Measurements from ENCODE around the gene TRDMT1.
A peak's percentile ranks its signal among the peaks of the same experiment; 100 is the strongest.

Gene TRDMT1

DNA sequence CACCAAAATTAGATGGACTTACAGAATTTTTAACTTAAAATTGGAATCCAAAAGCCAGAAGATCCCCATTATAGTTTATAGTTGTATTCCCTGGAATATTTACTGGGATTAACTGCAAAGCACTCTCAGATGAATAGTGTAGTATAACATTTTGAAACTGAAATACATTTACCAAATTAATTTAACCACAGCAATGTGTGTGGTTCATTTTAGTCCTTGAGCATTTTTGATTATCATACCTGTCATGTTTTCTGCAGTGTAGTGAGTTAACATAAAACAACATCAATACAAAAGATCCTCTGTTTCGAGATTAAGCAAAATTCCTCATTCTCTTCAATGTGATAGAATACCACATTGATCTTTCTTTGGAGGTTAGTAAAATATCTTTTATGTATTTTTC, 30.3 kb upstream of the TRDMT1 start:
- H3K4me1 ChIP-seq (ENCODE audit: control insufficient read depth, insufficient read depth, low read length), result peaks cover 11% of the 10 kb centered on the region
- no peaks in the 10 kb centered on the region for H3K27me3 ChIP-seq (ENCODE audit: control insufficient read depth, insufficient read depth, low read length, poor library complexity, severe bottlenecking)
- peaks cover 31% of the 10 kb centered on the region for H3K36me3 ChIP-seq (ENCODE audit: control insufficient read depth, insufficient read depth, low read length)
- peak overlapping the region; percentile 76 for H3K27ac ChIP-seq (ENCODE audit: insufficient read depth, low read depth, low read length, poor library complexity, severe bottlenecking)
- H3K4me3 ChIP-seq (ENCODE audit: insufficient read depth, low read depth, low read length), result peak overlapping the region; percentile 94
- no peaks in the 10 kb centered on the region for H3K9me3 ChIP-seq (ENCODE audit: control insufficient read depth, low read length)
- 100% methylated on average over 1 of the region's 1 CpG; no CpG with 5 or more reads in 1 of the 2 experiments for WGBS, 2 experiments

DNA sequence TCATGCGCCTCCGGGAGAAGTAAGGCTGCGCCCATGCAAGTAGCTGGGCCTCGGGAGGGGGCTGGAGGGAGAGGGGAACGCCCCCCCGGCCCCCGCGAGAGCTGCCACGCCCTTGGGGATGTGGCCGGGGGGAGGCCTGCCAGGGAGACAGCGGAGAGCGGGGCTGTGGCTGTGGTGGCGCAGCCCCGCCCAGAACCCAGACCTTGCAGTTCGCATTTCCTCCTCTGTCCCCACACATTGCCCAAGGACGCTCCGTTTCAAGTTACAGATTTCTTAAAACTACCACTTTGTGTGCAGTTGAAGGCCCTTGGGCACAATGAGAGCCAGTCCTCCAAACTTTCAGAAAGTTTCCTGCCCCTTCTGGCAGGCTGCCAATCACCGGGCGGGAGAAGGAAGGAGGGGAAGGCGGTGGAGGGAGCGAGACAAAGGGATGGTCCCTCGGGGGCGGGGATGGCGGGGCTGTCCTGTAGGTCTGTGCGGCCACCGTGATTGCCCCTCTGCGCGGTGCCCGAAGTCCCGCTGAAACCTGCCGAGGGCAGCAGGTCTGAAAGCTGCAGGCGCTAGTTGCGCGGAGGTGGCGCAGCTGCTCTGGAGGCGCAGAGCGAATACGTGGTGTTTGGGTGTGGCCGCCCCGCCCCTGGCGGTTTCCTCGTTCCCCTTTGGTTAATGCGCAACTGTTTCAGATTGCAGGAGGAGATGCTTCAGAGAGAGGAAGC, 28.7 kb upstream of the TRDMT1 start:
- Histone ChIP-seq H3K9me3 (ENCODE audit: control insufficient read depth, low read length) (no peaks in the 10 kb centered on the region), H3K27ac (ENCODE audit: insufficient read depth, low read depth, low read length, poor library complexity, severe bottlenecking) (peak overlapping the region; percentile 92), H3K4me1 (ENCODE audit: control insufficient read depth, insufficient read depth, low read length) (peaks cover 16% of the 10 kb centered on the region), H3K27me3 (ENCODE audit: control insufficient read depth, insufficient read depth, low read length, poor library complexity, severe bottlenecking) (no peaks in the 10 kb centered on the region), H3K36me3 (ENCODE audit: control insufficient read depth, insufficient read depth, low read length) (peaks cover 19% of the 10 kb centered on the region), H3K4me3 (ENCODE audit: insufficient read depth, low read depth, low read length) (peak overlapping the region; percentile 94)
- WGBS, 2 experiments, result 0 to 1% methylated on average over 43 of the region's 43 CpGs

DNA sequence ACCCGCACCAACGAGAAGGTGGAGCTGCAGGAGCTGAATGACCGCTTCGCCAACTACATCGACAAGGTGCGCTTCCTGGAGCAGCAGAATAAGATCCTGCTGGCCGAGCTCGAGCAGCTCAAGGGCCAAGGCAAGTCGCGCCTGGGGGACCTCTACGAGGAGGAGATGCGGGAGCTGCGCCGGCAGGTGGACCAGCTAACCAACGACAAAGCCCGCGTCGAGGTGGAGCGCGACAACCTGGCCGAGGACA, 28.2 kb upstream of the TRDMT1 start:
- WGBS, 2 experiments, result 0 to 1% methylated on average over 21 of the region's 21 CpGs
- H3K36me3 ChIP-seq (ENCODE audit: control insufficient read depth, insufficient read depth, low read length), result peaks cover 15% of the 10 kb centered on the region
- H3K4me3 ChIP-seq (ENCODE audit: insufficient read depth, low read depth, low read length), result peak overlapping the region; percentile 94

DNA sequence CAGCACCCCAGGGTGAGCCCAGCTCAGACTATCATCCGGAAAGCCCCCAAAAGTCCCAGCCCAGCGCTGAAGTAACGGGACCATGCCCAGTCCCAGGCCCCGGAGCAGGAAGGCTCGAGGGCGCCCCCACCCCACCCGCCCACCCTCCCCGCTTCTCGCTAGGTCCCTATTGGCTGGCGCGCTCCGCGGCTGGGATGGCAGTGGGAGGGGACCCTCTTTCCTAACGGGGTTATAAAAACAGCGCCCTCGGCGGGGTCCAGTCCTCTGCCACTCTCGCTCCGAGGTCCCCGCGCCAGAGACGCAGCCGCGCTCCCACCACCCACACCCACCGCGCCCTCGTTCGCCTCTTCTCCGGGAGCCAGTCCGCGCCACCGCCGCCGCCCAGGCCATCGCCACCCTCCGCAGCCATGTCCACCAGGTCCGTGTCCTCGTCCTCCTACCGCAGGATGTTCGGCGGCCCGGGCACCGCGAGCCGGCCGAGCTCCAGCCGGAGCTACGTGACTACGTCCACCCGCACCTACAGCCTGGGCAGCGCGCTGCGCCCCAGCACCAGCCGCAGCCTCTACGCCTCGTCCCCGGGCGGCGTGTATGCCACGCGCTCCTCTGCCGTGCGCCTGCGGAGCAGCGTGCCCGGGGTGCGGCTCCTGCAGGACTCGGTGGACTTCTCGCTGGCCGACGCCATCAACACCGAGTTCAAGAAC, 27.7 kb upstream of the TRDMT1 start:
- Histone ChIP-seq H3K4me3 (ENCODE audit: insufficient read depth, low read depth, low read length) (peak overlapping the region; percentile 94), H3K36me3 (ENCODE audit: control insufficient read depth, insufficient read depth, low read length) (peaks cover 10% of the 10 kb centered on the region), H3K9me3 (ENCODE audit: control insufficient read depth, low read length) (no peaks in the 10 kb centered on the region), H3K27me3 (ENCODE audit: control insufficient read depth, insufficient read depth, low read length, poor library complexity, severe bottlenecking) (no peaks in the 10 kb centered on the region), H3K4me1 (ENCODE audit: control insufficient read depth, insufficient read depth, low read length) (peaks cover 16% of the 10 kb centered on the region), H3K27ac (ENCODE audit: insufficient read depth, low read depth, low read length, poor library complexity, severe bottlenecking) (peak overlapping the region; percentile 96)
- WGBS, 2 experiments, result 0% methylated on average over 71 to 72 of the region's 72 CpGs

More for the DNA sequence above, 28.2 kb upstream of the TRDMT1 start:
- H3K27me3 ChIP-seq (ENCODE audit: control insufficient read depth, insufficient read depth, low read length, poor library complexity, severe bottlenecking), result no peaks in the 10 kb centered on the region
- H3K9me3 ChIP-seq (ENCODE audit: control insufficient read depth, low read length), result no peaks in the 10 kb centered on the region
- H3K27ac ChIP-seq (ENCODE audit: insufficient read depth, low read depth, low read length, poor library complexity, severe bottlenecking), result peak overlapping the region; percentile 92
- peaks cover 16% of the 10 kb centered on the region for H3K4me1 ChIP-seq (ENCODE audit: control insufficient read depth, insufficient read depth, low read length)

DNA sequence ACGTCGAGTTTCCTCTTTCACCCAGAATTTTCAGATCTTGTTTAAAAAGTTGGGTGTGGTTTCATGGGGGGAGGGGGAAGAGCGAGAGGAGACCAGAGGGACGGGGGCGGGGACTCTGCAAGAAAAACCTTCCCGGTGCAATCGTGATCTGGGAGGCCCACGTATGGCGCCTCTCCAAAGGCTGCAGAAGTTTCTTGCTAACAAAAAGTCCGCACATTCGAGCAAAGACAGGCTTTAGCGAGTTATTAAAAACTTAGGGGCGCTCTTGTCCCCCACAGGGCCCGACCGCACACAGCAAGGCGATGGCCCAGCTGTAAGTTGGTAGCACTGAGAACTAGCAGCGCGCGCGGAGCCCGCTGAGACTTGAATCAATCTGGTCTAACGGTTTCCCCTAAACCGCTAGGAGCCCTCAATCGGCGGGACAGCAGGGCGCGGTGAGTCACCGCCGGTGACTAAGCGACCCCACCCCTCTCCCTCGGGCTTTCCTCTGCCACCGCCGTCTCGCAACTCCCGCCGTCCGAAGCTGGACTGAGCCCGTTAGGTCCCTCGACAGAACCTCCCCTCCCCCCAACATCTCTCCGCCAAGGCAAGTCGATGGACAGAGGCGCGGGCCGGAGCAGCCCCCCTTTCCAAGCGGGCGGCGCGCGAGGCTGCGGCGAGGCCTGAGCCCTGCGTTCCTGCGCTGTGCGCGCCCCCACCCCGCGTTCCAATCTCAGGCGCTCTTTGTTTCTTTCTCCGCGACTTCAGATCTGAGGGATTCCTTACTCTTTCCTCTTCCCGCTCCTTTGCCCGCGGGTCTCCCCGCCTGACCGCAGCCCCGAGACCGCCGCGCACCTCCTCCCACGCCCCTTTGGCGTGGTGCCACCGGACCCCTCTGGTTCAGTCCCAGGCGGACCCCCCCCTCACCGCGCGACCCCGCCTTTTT, 26.9 kb upstream of the TRDMT1 start, which contains the start of gene VIM:
VIM (plus strand) TSS at position 151 of the 925 bp plus-strand sequence. CDS start 1,182 bp downstream, outside the sequence.
- WGBS, 2 experiments, result 0% methylated on average over 77 of the region's 77 CpGs
- no peaks in the 10 kb centered on the region for H3K27me3 ChIP-seq (ENCODE audit: control insufficient read depth, insufficient read depth, low read length, poor library complexity, severe bottlenecking)
- no peaks in the 10 kb centered on the region for H3K9me3 ChIP-seq (ENCODE audit: control insufficient read depth, low read length)
- peak within 1 kb of the TSS; percentile 94 for H3K4me3 ChIP-seq (ENCODE audit: insufficient read depth, low read depth, low read length)
- H3K4me1 ChIP-seq (ENCODE audit: control insufficient read depth, insufficient read depth, low read length), result peaks cover 16% of the 10 kb centered on the region
- peaks cover 2% of the 10 kb centered on the region for H3K36me3 ChIP-seq (ENCODE audit: control insufficient read depth, insufficient read depth, low read length)
- H3K27ac ChIP-seq (ENCODE audit: insufficient read depth, low read depth, low read length, poor library complexity, severe bottlenecking), result peak within 1 kb of the TSS; percentile 96

DNA sequence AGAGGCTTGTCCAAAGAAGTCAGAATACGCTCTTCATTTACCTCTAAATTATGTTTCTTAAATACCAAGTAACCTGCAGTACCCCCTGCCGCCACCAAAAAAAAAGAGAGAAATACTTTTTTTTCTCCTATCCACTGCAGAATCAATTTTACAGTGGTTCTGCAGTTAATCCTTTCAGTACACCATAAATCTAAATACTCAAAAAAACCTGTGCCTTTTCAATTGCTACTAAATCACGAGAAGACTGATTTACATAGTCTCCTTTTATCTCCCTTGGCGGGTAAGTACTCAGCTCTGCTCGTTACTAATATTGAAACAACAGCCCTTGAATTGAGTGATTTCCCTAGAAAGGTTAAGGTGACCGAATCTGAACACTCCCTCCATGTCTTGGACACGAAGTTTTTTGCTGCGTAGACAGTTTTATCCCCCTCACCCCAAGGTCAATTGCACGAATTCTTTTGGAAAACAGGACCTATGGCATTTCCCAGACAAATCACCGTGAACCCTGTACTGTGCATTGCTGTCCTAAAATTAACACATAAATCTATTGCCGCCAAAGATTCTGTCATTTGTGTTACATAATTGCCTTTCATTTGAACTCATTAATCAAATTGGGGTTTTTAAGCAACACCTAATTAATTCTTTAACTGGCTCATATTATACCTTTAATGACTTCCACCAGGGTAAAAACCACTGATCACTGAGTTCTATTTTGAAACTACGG, 26.1 kb upstream of the TRDMT1 start:
- WGBS, 2 experiments, result 8 to 9% methylated on average over 12 of the region's 12 CpGs
- Histone ChIP-seq H3K4me1 (ENCODE audit: control insufficient read depth, insufficient read depth, low read length) (peaks cover 16% of the 10 kb centered on the region), H3K27me3 (ENCODE audit: control insufficient read depth, insufficient read depth, low read length, poor library complexity, severe bottlenecking) (no peaks in the 10 kb centered on the region), H3K4me3 (ENCODE audit: insufficient read depth, low read depth, low read length) (peak overlapping the region; percentile 94), H3K36me3 (ENCODE audit: control insufficient read depth, insufficient read depth, low read length) (no peaks in the 10 kb centered on the region), H3K27ac (ENCODE audit: insufficient read depth, low read depth, low read length, poor library complexity, severe bottlenecking) (peak overlapping the region; percentile 96), H3K9me3 (ENCODE audit: control insufficient read depth, low read length) (no peaks in the 10 kb centered on the region)

DNA sequence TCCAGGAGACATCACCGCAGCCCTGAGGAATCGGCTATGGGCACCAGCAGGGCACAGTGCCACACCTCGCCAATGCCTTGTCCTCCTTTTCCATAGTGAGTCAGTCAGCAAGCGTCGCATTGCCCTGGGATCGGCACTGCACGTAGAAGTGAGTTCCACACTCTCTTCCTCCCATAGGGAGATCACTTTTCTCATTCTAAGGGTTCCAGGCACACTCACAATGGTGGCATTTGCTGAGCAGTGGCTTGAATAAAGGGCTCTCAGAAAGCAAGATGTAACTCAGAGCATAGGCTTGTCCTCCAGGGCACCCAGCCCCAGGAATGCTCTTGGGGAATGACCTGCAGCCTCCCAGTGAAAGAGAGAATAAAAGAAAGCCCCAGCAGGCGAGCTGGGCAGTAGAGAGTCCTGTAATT, 25.4 kb upstream of the TRDMT1 start:
- Histone ChIP-seq H3K27me3 (ENCODE audit: control insufficient read depth, insufficient read depth, low read length, poor library complexity, severe bottlenecking) (no peaks in the 10 kb centered on the region), H3K27ac (ENCODE audit: insufficient read depth, low read depth, low read length, poor library complexity, severe bottlenecking) (no peak overlapping the region), H3K9me3 (ENCODE audit: control insufficient read depth, low read length) (no peaks in the 10 kb centered on the region), H3K4me1 (ENCODE audit: control insufficient read depth, insufficient read depth, low read length) (peaks cover 16% of the 10 kb centered on the region), H3K4me3 (ENCODE audit: insufficient read depth, low read depth, low read length) (no peak overlapping the region), H3K36me3 (ENCODE audit: control insufficient read depth, insufficient read depth, low read length) (no peaks in the 10 kb centered on the region)
- WGBS, 2 experiments, result 56 to 59% methylated on average over 8 of the region's 8 CpGs

DNA sequence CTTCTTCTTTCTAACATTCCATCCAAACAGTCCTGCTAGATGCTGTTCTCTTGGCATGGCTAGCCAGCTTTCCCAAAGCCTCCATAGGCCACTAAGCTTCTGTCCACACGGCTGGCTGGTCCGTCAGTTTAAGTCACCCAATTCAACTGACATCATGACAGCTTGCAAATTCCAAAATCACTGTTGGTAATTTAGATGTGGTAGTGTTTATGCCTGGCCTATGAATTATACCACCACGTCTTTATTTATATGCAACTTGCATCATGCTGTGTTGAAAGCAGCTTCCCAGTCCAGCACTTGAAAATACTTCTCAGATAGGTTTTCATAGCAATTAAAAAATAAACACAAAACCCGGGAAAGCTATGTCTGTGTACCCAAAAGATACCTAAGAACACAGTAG, 24.3 kb upstream of the TRDMT1 start:
- H3K27me3 ChIP-seq (ENCODE audit: control insufficient read depth, insufficient read depth, low read length, poor library complexity, severe bottlenecking), result no peaks in the 10 kb centered on the region
- WGBS, 2 experiments, result 83 to 85% methylated on average over 4 of the region's 4 CpGs
- H3K4me1 ChIP-seq (ENCODE audit: control insufficient read depth, insufficient read depth, low read length), result peaks cover 16% of the 10 kb centered on the region
- H3K36me3 ChIP-seq (ENCODE audit: control insufficient read depth, insufficient read depth, low read length), result no peaks in the 10 kb centered on the region
- no peaks in the 10 kb centered on the region for H3K9me3 ChIP-seq (ENCODE audit: control insufficient read depth, low read length)
- no peak overlapping the region for H3K27ac ChIP-seq (ENCODE audit: insufficient read depth, low read depth, low read length, poor library complexity, severe bottlenecking)
- no peak overlapping the region for H3K4me3 ChIP-seq (ENCODE audit: insufficient read depth, low read depth, low read length)

DNA sequence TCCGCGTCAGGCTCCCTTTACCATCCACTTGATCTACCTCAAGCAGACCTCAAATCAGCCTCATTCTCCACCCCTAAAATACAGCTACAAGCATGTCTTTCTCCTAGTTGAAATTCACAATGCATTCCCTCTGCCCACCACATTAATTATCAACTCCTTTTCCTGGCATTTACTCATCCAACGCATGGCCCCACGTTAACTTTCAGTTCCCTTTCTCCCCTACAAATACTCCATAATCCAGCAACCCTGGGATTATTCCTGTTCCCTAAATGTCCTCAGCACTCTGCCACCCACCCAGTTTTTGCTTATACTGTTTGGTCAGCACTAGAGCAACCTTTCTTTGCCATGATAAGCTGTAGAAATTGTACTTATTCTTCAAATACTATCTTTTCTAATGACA, 20.9 kb upstream of the TRDMT1 start:
- peaks cover 10% of the 10 kb centered on the region for H3K4me1 ChIP-seq (ENCODE audit: control insufficient read depth, insufficient read depth, low read length)
- no peak overlapping the region for H3K4me3 ChIP-seq (ENCODE audit: insufficient read depth, low read depth, low read length)
- no peaks in the 10 kb centered on the region for H3K9me3 ChIP-seq (ENCODE audit: control insufficient read depth, low read length)
- 91 to 96% methylated on average over 4 of the region's 4 CpGs for WGBS, 2 experiments
- no peak overlapping the region for H3K27ac ChIP-seq (ENCODE audit: insufficient read depth, low read depth, low read length, poor library complexity, severe bottlenecking)
- H3K36me3 ChIP-seq (ENCODE audit: control insufficient read depth, insufficient read depth, low read length), result no peaks in the 10 kb centered on the region
- no peaks in the 10 kb centered on the region for H3K27me3 ChIP-seq (ENCODE audit: control insufficient read depth, insufficient read depth, low read length, poor library complexity, severe bottlenecking)

Data from ectodermal cell (in vitro differentiated cells).